ENCODE results near the gene TRIP12.

- TF ChIP-seq CTCF (IDR thresholded peaks at IDR 0.05), result no peak
- TF ChIP-seq POLR2A (IDR thresholded peaks at IDR 0.05), result no peak
These were observed 9.4 kb upstream of the TRIP12 start for GRCh38 chr2:229931241-229931640.
